Neural cell (in vitro differentiated cells): ENCODE measurements around the gene TPSG1.

Experiments used
- CTCF ChIP-seq: fragments of 450-650 bp; IDR thresholded peaks from 2 replicates; pipeline ENCODE4 v1.5.1; 2014; ENCODE audit warnings: antibody characterized with exemption, mild to moderate bottlenecking, moderate library complexity; ENCODE audit not compliant: poor library complexity, severe bottlenecking
- EZH2 ChIP-seq: fragments of 200-600, 300-800 bp; shearing (Covaris generic), sonication (generic); IDR thresholded peaks from 2 replicates; pipeline ENCODE4 v1.6.1; 2014; ENCODE audit warnings: antibody characterized with exemption, low read length, borderline replicate concordance, mild to moderate bottlenecking; ENCODE audit not compliant: insufficient read depth, poor library complexity, severe bottlenecking
- MXI1 ChIP-seq: fragments of 450-650 bp; conservative IDR thresholded peaks from 2 replicates; pipeline ENCODE4 v1.6.1; 2014; ENCODE audit warnings: antibody characterized with exemption, mild to moderate bottlenecking; ENCODE audit not compliant: poor library complexity, severe bottlenecking
- REST ChIP-seq: IDR thresholded peaks from 2 replicates; pipeline ENCODE4 v1.6.1; 2012; ENCODE audit warnings: borderline replicate concordance
- SMC3 ChIP-seq: fragments of 450-650 bp; conservative IDR thresholded peaks from 2 replicates; pipeline ENCODE4 v1.6.1; 2014; ENCODE audit warnings: antibody characterized with exemption, mild to moderate bottlenecking, moderate library complexity; ENCODE audit not compliant: poor library complexity
- TAF1 ChIP-seq: IDR thresholded peaks from 2 replicates; pipeline ENCODE4 v1.6.1; 2012; ENCODE audit warnings: low read depth

GRCh38 chr16:1180549-1181403 is 44.3 kb downstream of the TPSG1 start:
- no peak for TF ChIP-seq CTCF
- TF ChIP-seq EZH2: no peak
- no peak for TF ChIP-seq REST
- TF ChIP-seq TAF1: no peak
- TF ChIP-seq SMC3: no peak
- no peak for TF ChIP-seq MXI1
